Measurements from ENCODE around the gene PCMT1.
"Not testable (repeated sequence)": the region's sequence is repeated elsewhere in the genome, so short reads cannot be mapped to it uniquely, and the experiment has no call there.

The PCMT1 gene

GRCh38 chr6:149844480-149844879 lies 94.9 kb downstream of the PCMT1 start:
- peaks cover 44% of the 10 kb centered on the region for H3K4me1 ChIP-seq (ENCODE audit: insufficient read depth, poor library complexity, severe bottlenecking)
- ATAC-seq (ENCODE audit: low read depth) = no peak

GRCh38 chr6:149845549-149845948 lies 96.0 kb downstream of the PCMT1 start:
- no peak overlapping the region for H3K4me3 ChIP-seq (ENCODE audit: severe bottlenecking)
- DNase-seq (ENCODE audit: low spot score) (no peak), ATAC-seq (ENCODE audit: low read depth) (no peak)
- H3K27me3 ChIP-seq (ENCODE audit: insufficient read depth, poor library complexity, severe bottlenecking) = no peaks in the 10 kb centered on the region
- no peak for TF ChIP-seq CTCF (IDR thresholded peaks at IDR 0.05; ENCODE audit: poor library complexity, severe bottlenecking)
- H3K9me3 ChIP-seq (ENCODE audit: severe bottlenecking) = no peaks in the 10 kb centered on the region
- H3K27ac ChIP-seq (ENCODE audit: poor library complexity, severe bottlenecking) = peak overlapping the region; percentile 82
- H3K36me3 ChIP-seq (ENCODE audit: low read depth) = peaks cover 54% of the 10 kb centered on the region
- H3K4me1 ChIP-seq (ENCODE audit: insufficient read depth, poor library complexity, severe bottlenecking) = peaks cover 37% of the 10 kb centered on the region

More at GRCh38 chr6:149844480-149844879, 94.9 kb downstream of the PCMT1 start:
- Histone ChIP-seq H3K27me3 (ENCODE audit: insufficient read depth, poor library complexity, severe bottlenecking) (no peaks in the 10 kb centered on the region), H3K27ac (ENCODE audit: poor library complexity, severe bottlenecking) (no peak overlapping the region), H3K9me3 (ENCODE audit: severe bottlenecking) (no peaks in the 10 kb centered on the region), H3K4me3 (ENCODE audit: severe bottlenecking) (no peak overlapping the region), H3K36me3 (ENCODE audit: low read depth) (peaks cover 62% of the 10 kb centered on the region)
- DNase-seq (ENCODE audit: low spot score) = no peak
- TF ChIP-seq CTCF (IDR thresholded peaks at IDR 0.05; ENCODE audit: poor library complexity, severe bottlenecking) = no peak

- peaks cover 32% of the 10 kb centered on the region for H3K4me1 ChIP-seq (ENCODE audit: insufficient read depth, poor library complexity, severe bottlenecking)
- H3K27me3 ChIP-seq (ENCODE audit: insufficient read depth, poor library complexity, severe bottlenecking) = no peaks in the 10 kb centered on the region
- H3K36me3 ChIP-seq (ENCODE audit: low read depth) = peaks cover 54% of the 10 kb centered on the region
- no peak for TF ChIP-seq CTCF (IDR thresholded peaks at IDR 0.05; ENCODE audit: poor library complexity, severe bottlenecking)
- no peak overlapping the region for H3K4me3 ChIP-seq (ENCODE audit: severe bottlenecking)
- H3K9me3 ChIP-seq (ENCODE audit: severe bottlenecking) = no peaks in the 10 kb centered on the region
- peak overlapping the region; percentile 82 for H3K27ac ChIP-seq (ENCODE audit: poor library complexity, severe bottlenecking)
- DNase-seq (ENCODE audit: low spot score) = peak; percentile 81
- ATAC-seq (ENCODE audit: low read depth) = peak; percentile 45
Observed at GRCh38 chr6:149846321-149846720, 96.8 kb downstream of the PCMT1 start.

GRCh38 chr6:149847939-149848267 lies 98.4 kb downstream of the PCMT1 start:
- ATAC-seq (ENCODE audit: low read depth) = peak; percentile 4; the same call in 1 of the 3 replicates
- Histone ChIP-seq H3K27me3 (ENCODE audit: insufficient read depth, poor library complexity, severe bottlenecking) (no peaks in the 10 kb centered on the region), H3K4me3 (ENCODE audit: severe bottlenecking) (no peak overlapping the region), H3K36me3 (ENCODE audit: low read depth) (peaks cover 52% of the 10 kb centered on the region), H3K27ac (ENCODE audit: poor library complexity, severe bottlenecking) (peak overlapping the region; percentile 82), H3K4me1 (ENCODE audit: insufficient read depth, poor library complexity, severe bottlenecking) (peaks cover 48% of the 10 kb centered on the region), H3K9me3 (ENCODE audit: severe bottlenecking) (no peaks in the 10 kb centered on the region)
- TF ChIP-seq CTCF (IDR thresholded peaks at IDR 0.05; ENCODE audit: poor library complexity, severe bottlenecking) = no peak
- DNase-seq (ENCODE audit: low spot score) = no peak

- Histone ChIP-seq H3K27ac (ENCODE audit: poor library complexity, severe bottlenecking) (peak overlapping the region; percentile 82), H3K4me1 (ENCODE audit: insufficient read depth, poor library complexity, severe bottlenecking) (peaks cover 48% of the 10 kb centered on the region), H3K36me3 (ENCODE audit: low read depth) (peaks cover 52% of the 10 kb centered on the region)
- H3K9me3 ChIP-seq (ENCODE audit: severe bottlenecking); ATAC-seq (ENCODE audit: low read depth); H3K4me3 ChIP-seq (ENCODE audit: severe bottlenecking); DNase-seq (ENCODE audit: low spot score); H3K27me3 ChIP-seq (ENCODE audit: insufficient read depth, poor library complexity, severe bottlenecking): not testable (repeated sequence)
Observed at GRCh38 chr6:149848343-149848742, 98.8 kb downstream of the PCMT1 start.
